Stimulated activated CD8-positive, alpha-beta memory T cell treated with anti-CD3 and anti-CD28 coated beads, Interleukin-2, amount 100 ng/mL, for 1 hour (primary cell): ENCODE data around the gene KCNF1.
"Not testable (repeated sequence)": the region's sequence is repeated elsewhere in the genome, so short reads cannot be mapped to it uniquely, and the experiment has no call there.

Experiments
- DNase-seq, 2 donors: peaks; one replicate each; pipeline ENCODE4 v3.0.0-alpha.2; 2020; ENCODE audit warnings: low read depth in 2 of 2

KCNF1 gene

GRCh38 chr2:10939058-10939457 is 27.3 kb downstream of the KCNF1 start:
- DNase-seq = no peak

DNA sequence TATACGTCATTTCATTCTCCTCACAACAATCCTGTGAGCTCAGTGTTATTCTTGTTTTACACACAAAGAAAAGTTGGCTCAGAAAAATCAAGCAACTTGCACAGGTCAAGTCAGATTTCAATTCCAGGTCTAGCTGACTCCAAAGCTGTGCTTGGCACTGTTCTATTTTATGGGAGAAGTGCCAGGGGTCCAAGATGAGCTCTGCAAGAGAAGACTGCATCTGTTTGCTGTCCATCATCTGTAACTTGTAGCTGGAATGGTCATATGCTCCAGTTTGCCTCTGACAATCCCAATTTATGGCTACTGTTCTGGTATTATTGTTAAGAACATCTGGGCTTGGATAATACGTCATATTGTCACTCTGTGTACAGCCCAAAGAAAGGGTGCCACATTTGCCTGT is 28.9 kb downstream of the KCNF1 start:
- no peak for DNase-seq

DNA sequence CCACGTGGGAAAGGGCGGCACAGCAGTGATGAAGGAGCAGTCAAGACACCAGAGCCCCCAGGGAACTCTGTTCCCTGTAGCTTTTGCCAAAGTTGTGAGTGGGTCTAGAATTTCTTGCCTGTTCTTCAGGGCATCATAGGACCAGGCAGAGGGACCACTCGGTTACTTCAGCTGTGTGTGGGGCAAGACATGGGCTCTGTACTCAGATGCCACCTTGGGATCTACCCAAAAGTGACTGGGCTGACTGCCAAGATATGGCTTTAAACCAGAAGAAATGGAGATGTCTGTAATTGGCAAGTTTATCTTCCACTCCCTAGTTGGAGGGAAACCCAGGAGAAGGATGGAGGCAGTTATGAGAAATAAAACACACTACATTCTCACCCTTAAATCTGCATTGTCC is 29.6 kb downstream of the KCNF1 start:
- DNase-seq = no peak

- no peak for DNase-seq
Observed at GRCh38 chr2:10944799-10945198, 33.1 kb downstream of the KCNF1 start.

- no peak for DNase-seq
Observed at GRCh38 chr2:10946394-10946793, 34.7 kb downstream of the KCNF1 start.

GRCh38 chr2:10947005-10947440 is 35.3 kb downstream of the KCNF1 start:
- no peak for DNase-seq

GRCh38 chr2:10947446-10948187 is 35.9 kb downstream of the KCNF1 start:
- no peak for DNase-seq

DNA sequence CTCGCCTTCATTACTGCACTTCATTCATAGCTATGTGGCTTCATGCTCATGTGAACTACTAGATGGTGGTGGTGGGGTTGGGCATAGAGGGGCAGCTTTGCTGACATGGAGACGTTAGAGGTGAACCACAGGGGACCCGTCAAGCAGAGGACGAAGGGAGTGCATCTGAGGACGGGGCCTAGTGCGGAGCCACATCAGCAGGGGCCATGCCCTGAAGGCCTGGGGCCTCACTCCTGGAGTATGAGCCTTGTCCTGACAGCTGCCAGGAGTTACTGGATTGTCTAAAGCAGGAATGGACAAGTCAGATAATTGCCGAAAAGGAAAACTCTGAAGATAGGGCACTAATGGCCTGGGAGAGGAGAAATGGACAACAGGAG is 36.4 kb downstream of the KCNF1 start:
- DNase-seq = no peak

DNA sequence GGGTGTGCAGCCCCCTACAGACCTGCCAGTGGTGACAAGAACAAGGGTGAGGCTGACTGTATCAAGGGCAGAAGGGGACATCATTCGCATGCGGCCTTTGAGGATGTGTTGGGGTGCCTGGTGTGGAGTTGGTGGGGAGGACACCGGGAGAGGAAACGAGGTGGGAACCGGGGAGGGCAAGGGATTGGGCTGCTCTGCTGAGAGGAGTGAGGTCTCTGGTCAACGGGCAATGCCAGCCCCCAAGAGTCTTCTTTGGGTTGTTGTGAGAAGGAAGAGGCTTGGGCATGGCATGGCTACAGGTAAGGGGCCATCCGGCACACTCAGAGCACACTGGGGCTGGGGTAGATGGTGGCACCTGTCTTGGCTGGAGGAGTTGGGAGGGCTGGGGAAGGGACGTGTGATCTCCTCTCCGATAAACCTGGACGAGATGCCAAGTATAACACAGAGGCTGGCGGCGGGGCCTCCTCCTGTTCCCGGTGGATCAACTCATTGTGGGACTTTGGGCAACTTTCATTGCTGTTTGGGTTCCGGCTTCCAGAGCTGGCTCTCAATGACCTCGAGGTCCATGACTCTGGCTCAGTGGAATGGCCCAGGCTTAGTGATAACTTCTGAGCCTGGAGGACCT is 37.0 kb downstream of the KCNF1 start:
- no peak for DNase-seq

GRCh38 chr2:10949835-10950234 is 38.1 kb downstream of the KCNF1 start:
- no peak for DNase-seq

GRCh38 chr2:10951558-10952414 is 40.1 kb downstream of the KCNF1 start:
- no peak for DNase-seq

- no peak for DNase-seq
Observed at GRCh38 chr2:10954416-10954815, 42.7 kb downstream of the KCNF1 start.

DNA sequence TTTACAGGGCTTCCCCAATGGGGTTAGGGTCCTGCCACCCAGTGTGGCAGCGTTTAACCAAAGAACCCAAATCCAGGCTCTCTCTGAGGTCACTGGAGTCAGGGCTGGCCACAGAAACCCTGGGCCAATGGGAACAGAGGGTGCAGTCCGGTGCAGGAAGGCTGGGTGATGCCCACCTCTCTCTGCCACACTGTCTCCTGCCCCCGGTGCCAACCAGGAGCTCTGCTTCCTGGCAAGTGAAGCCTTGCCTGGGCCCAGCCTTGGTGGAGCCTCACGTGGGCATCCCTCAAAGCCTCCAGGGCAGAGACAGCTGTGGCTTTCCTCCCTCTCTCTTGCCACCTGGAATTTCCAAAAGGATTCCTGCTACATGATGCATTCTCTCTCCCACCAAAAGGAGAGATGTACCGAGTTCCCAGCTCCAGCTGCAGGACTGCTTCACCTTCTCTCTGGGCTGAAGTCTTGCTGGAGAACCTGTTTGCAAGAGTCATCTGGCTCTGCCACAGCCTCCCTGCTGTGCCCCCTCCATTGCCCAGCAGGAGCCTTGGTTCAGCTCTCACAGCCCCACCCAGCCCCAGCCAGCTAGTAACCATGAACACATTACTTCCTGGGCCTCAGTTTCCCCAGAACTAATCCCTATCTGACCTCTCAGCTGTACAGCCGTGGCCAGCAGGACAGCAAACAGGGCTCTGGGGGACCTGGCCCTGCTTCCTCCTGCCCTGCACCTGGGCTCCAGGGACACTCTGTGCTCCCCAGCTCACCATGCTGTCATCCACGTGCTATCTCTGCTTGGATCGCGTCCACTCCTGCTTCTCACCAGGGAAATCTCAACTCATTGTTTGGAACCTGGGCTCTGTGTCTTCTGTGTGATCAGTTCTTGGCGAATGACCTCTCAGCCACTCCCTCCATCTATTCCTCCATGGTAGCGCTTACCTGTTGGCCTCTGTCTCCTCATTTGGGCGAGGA is 43.4 kb downstream of the KCNF1 start:
- no peak for DNase-seq

DNA sequence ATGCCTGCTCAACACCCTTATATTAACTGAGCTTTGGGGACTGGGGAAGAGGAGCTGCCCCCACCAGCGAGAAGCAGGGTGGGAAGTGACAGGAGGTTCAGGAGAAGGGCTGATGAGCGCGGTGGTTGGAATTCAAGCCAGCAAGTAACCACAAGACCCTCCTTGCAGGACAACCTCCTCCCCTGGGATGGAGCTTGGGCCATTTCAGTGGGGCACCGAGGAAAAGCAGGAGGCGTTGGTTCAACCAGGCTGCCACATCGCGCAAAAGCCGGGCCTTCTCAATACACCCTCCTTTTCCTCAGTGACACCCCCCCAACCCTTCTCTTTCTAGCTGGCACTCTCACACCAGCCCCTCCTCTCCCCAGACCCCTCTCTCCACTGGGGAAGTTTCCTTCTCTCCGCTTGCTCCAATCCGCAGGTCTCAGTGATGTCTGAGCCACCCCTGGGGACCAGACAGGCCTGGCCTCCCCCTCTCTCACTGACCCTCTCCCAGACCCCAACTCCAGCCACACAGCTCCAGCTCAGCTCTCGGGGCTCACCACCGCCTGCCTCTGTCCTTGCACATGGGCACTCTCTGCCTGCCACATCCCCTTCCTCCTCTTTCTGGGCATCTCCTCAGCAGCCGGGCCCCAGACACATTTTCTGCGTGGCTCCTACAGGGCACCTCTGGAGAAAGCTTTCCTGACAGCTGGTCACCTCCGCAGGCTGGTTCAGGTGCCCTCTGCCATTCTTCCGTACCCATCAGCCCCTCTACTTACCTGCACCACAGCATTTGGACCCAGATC is 44.5 kb downstream of the KCNF1 start:
- DNase-seq = no peak

DNA sequence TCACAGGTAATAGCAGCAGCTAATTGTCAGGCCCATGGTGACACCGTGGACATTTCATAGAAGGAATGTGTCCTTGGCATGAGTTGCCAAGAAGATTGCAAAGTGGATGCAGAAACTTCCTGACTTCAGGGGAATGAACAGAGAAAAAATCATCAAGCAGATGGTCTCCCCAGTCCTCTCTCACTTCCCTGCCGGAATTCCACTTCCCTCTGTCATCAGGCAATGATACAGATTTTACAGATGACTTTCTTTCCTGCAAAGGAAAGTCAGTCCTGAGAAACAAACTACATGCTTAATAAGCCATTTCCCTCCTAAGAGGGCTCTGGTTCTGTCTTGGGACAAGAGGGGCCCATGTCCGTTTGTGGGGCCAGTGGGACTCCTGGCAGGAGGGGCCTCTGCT is 45.7 kb downstream of the KCNF1 start:
- no peak for DNase-seq

DNA sequence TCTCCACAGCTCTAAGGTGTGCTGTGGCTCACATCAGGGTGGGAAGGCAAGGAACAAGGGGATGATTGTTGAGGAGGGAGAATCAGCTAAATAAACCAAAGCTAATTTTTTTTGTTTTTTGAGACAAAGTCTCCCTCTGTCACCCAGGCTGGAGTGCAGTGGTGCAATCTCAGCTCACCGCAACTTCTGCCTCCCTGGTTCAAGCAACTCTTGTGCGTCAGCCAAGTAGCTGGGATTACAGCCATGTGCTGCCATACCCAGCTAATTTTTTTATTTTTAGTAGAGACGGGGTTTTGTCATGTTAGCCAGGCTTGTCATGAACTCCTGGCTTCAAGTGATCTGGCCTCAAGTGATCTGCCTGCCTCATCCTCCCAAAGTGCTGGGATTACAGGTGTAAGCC is 46.7 kb downstream of the KCNF1 start:
- DNase-seq = not testable (repeated sequence)

GRCh38 chr2:10960606-10961489 is 49.1 kb downstream of the KCNF1 start:
- no peak for DNase-seq

- no peak for DNase-seq
Observed at GRCh38 chr2:10961490-10961875, 49.7 kb downstream of the KCNF1 start.

- no peak for DNase-seq
Observed at GRCh38 chr2:10962004-10962403, 50.3 kb downstream of the KCNF1 start.

DNA sequence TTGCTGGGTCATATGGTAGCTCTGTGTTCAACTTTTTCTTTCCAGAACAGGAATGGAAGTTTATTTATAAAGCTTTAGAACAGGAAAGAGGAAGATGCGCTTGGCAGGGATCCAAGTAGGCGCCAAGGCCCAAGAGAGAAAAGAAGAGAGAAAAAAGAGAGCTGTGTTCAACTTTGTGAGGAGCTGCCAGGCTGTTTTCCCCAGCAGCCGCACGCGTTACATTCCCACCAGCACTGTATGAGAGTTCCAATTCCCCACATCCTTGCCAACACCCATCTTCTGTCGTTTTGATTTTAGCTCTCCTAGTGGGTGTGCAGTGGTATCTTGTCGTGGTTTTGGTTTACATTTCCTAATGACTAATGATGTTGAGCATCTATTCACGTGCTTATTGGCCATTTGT is 51.4 kb downstream of the KCNF1 start:
- DNase-seq = no peak
